A673 (cell line): ENCODE results near the gene ALPK3. TPM values are rescaled to one million over a fixed set of nuclear protein-coding genes. Genes with fewer than 3 reads are reported as not detected.

Experiments
- BruUV-seq: library from RNA; stranded (reverse); fragments of 400-500 nt; replicated peaks from 2 replicates; lab custom pipeline; 2021; lab: Mats Ljungman, UMichigan
- CTCF ChIA-PET: fragments of 300-600 bp; sonication (Branson Sonifier 250); formaldehyde crosslinking; loops from one replicate; lab custom pipeline; 2022; ENCODE audit warnings: antibody characterized with exemption; lab: Charles Lee
- POLR2A ChIA-PET: fragments of 300-600 bp; sonication (Branson Sonifier 250); formaldehyde crosslinking; loops from one replicate; lab custom pipeline; 2022; ENCODE audit warnings: antibody characterized with exemption; ENCODE audit not compliant: low non-redundant PET; lab: Charles Lee
- DNase-seq: peaks from one replicate; pipeline ENCODE4 v3.0.0-alpha.2; 2015; ENCODE audit warnings: low spot score
- H3K27ac ChIP-seq: fragments of 200-600 bp; sonication (generic); 2 replicates; pipeline ENCODE4 v1.5.1; 2016; ENCODE audit warnings: mixed run types, low read depth, mild to moderate bottlenecking, mixed read lengths, antibody characterized with exemption, low read length; ENCODE audit not compliant: poor library complexity, severe bottlenecking
- H3K27me3 ChIP-seq: fragments of 200-600 bp; sonication (generic); replicated peaks from 2 replicates; pipeline ENCODE4 v1.6.1; 2017; ENCODE audit warnings: mixed run types, low read depth, mild to moderate bottlenecking, mixed read lengths, antibody characterized with exemption, low read length; ENCODE audit not compliant: insufficient read depth, poor library complexity
- H3K36me3 ChIP-seq: fragments of 200-600 bp; sonication (generic); 2 replicates; pipeline ENCODE4 v1.6.1; 2016; ENCODE audit warnings: mixed run types, mild to moderate bottlenecking, mixed read lengths, antibody characterized with exemption, low read length; ENCODE audit not compliant: insufficient read depth, poor library complexity, severe bottlenecking
- H3K4me1 ChIP-seq: fragments of 200-600 bp; sonication (generic); 2 replicates; pipeline ENCODE4 v1.6.1; 2017; ENCODE audit warnings: mixed run types, mild to moderate bottlenecking, mixed read lengths, antibody characterized with exemption, low read length; ENCODE audit not compliant: insufficient read depth, poor library complexity, severe bottlenecking
- H3K4me3 ChIP-seq: fragments of 200-600 bp; sonication (generic); 2 replicates; pipeline ENCODE4 v1.5.1; 2016; ENCODE audit warnings: low read depth, mixed run types, mild to moderate bottlenecking, mixed read lengths, low read length; ENCODE audit not compliant: poor library complexity, severe bottlenecking
- H3K9me3 ChIP-seq: fragments of 200-600 bp; sonication (generic); 2 replicates; pipeline ENCODE4 v1.6.1; 2016; ENCODE audit warnings: mixed run types, low read depth, mild to moderate bottlenecking, mixed read lengths, antibody characterized with exemption, low read length; ENCODE audit not compliant: poor library complexity, severe bottlenecking
- CTCF ChIP-seq: fragments of 300-800, 200-600 bp; sonication (generic); conservative IDR thresholded peaks from 2 replicates; pipeline ENCODE4 v1.5.1; 2017; ENCODE audit warnings: low read depth, mild to moderate bottlenecking, antibody characterized with exemption, low read length, moderate library complexity, mixed read lengths
- EZH2 ChIP-seq: fragments of 200-600 bp; sonication (generic); IDR thresholded peaks from 2 replicates; pipeline ENCODE4 v1.6.1; 2017; ENCODE audit warnings: borderline replicate concordance, low read depth, mild to moderate bottlenecking, mixed read lengths, antibody characterized with exemption, low read length; ENCODE audit not compliant: poor library complexity, severe bottlenecking
- intact Hi-C: fragments of 100-400 bp; cut with micrococcal nuclease; formaldehyde crosslinking; loops from one replicate; pipeline ENCODE4 v1.10.0; 2022; ENCODE audit not compliant: unreplicated experiment
- total RNA-seq: library from RNA; stranded (reverse); gene quantifications from 2 replicates; pipeline ENCODE4 v1.2.3, GENCODE V29; 2021

The ALPK3 gene
- total RNA-seq, 1 experiment from 2014 or later = 0.67 TPM

GRCh38 chr15:84834969-84835368 lies 17.8 kb downstream of the ALPK3 start:
- Histone ChIP-seq H3K36me3 (no peaks in the 10 kb centered on the region), H3K27me3 (no peaks in the 10 kb centered on the region), H3K9me3 (no peaks in the 10 kb centered on the region), H3K4me1 (no peaks in the 10 kb centered on the region), H3K4me3 (no peak overlapping the region), H3K27ac (no peak overlapping the region)
- POLR2A ChIA-PET = no interaction called here
- DNase-seq = no peak
- intact Hi-C loops = no loop called here
- BruUV-seq = no TSS peak
- no peak for TF ChIP-seq CTCF
- TF ChIP-seq EZH2 = no peak
- CTCF ChIA-PET = no interaction called here

GRCh38 chr15:84835661-84836337 lies 18.6 kb downstream of the ALPK3 start:
- no peak overlapping the region for H3K4me3 ChIP-seq
- H3K27ac ChIP-seq = no peak overlapping the region
- TF ChIP-seq EZH2 (no peak), CTCF (no peak)
- no peak for DNase-seq
- intact Hi-C loops = no loop called here
- CTCF ChIA-PET = no interaction called here
- no peaks in the 10 kb centered on the region for H3K4me1 ChIP-seq
- POLR2A ChIA-PET = no interaction called here
- BruUV-seq = no TSS peak
- H3K9me3 ChIP-seq = no peaks in the 10 kb centered on the region
- H3K27me3 ChIP-seq = no peaks in the 10 kb centered on the region
- no peaks in the 10 kb centered on the region for H3K36me3 ChIP-seq

GRCh38 chr15:84836844-84837243 lies 19.7 kb downstream of the ALPK3 start:
- Histone ChIP-seq H3K36me3 (no peaks in the 10 kb centered on the region), H3K4me3 (no peak overlapping the region), H3K27me3 (no peaks in the 10 kb centered on the region), H3K4me1 (no peaks in the 10 kb centered on the region), H3K9me3 (no peaks in the 10 kb centered on the region), H3K27ac (no peak overlapping the region)
- DNase-seq = no peak
- POLR2A ChIA-PET = no interaction called here
- CTCF ChIA-PET = no interaction called here
- no TSS peak for BruUV-seq
- intact Hi-C loops = no loop called here
- no peak for TF ChIP-seq CTCF
